Mononuclear cell (primary cell): ENCODE results near the gene WNT3. TPM values are rescaled to one million over a fixed set of nuclear protein-coding genes. Genes with fewer than 3 reads are reported as not detected.
"Not testable (repeated sequence)": the region's sequence is repeated elsewhere in the genome, so short reads cannot be mapped to it uniquely, and the experiment has no call there.

Source experiments
- H3K27me3 ChIP-seq: 2 replicates; pipeline ENCODE4 v1.6.0; 2011; ENCODE audit warnings: low read length, control low read depth; ENCODE audit not compliant: insufficient read depth
- H3K4me1 ChIP-seq: 2 replicates; pipeline ENCODE4 v1.5.1; 2011; ENCODE audit warnings: mild to moderate bottlenecking, low read length, control low read depth; ENCODE audit not compliant: insufficient read depth
- H3K4me3 ChIP-seq: 2 replicates; pipeline ENCODE4 v1.5.1; 2011; ENCODE audit warnings: mild to moderate bottlenecking, low read length, moderate library complexity
- H3K9me3 ChIP-seq: 2 replicates; pipeline ENCODE4 v1.5.1; 2011; ENCODE audit warnings: low read depth, mild to moderate bottlenecking, control low read depth, low read length
- total RNA-seq: library from RNA; depleted of rRNA; stranded (reverse); fragments of >200 nt; gene quantifications from one replicate; pipeline ENCODE4 v1.2.3, GENCODE V29; 2012

The WNT3 gene
- total RNA-seq, 1 donor: 0.10 TPM

GRCh38 chr17:46759141-46759540 is 59.4 kb downstream of the WNT3 start:
- Histone ChIP-seq H3K9me3 (no peaks in the 10 kb centered on the region), H3K4me3 (no peak overlapping the region), H3K27me3 (no peaks in the 10 kb centered on the region), H3K4me1 (no peaks in the 10 kb centered on the region)

DNA sequence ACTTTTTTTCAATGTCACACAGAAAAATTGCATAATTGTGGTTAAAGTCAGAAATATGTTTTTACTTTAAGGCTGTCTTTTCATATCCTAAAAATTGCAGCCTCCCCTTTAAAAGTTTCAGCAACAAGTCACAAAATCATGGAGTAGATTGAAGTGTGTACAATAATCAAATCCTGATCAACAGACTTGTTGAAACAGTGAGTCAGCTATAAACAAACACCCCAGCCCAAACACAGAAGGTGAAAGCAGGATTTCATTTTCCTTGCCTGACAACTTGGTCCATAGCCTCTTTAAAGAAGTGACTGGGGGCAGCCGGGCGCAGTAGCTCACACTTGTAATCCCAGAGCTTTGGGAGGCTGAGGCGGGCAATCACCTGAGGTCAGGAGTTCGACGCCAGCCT is 59.9 kb downstream of the WNT3 start:
- Histone ChIP-seq H3K4me1 (no peaks in the 10 kb centered on the region), H3K4me3 (no peak overlapping the region), H3K27me3 (no peaks in the 10 kb centered on the region), H3K9me3 (no peaks in the 10 kb centered on the region)

GRCh38 chr17:46757588-46757987 is 60.9 kb downstream of the WNT3 start:
- H3K4me3 ChIP-seq, H3K9me3 ChIP-seq, H3K4me1 ChIP-seq, H3K27me3 ChIP-seq: not testable (repeated sequence)

DNA sequence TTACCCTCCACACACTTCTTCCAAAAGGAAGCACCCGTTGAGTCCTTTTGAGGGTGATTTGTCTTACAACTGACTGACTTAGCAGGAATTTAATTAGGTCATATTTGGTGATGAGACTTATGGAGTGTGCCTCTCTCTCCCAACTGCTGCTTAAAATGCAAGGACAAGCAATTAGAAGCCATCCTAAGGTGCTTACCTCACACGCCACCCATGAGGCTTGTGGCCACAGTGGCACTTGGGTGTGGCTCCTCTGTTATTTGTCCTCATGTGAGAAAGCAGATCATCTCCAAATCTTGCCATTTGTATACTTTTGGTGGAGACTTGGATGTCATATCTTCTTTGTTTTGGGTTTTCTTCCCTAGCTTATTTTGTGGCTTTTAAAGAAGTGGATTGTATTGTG is 61.6 kb downstream of the WNT3 start:
- Histone ChIP-seq H3K4me3 (no peak overlapping the region), H3K4me1 (no peaks in the 10 kb centered on the region), H3K9me3 (no peaks in the 10 kb centered on the region), H3K27me3 (no peaks in the 10 kb centered on the region)

- Histone ChIP-seq H3K4me1 (no peaks in the 10 kb centered on the region), H3K27me3 (no peaks in the 10 kb centered on the region), H3K9me3 (no peaks in the 10 kb centered on the region), H3K4me3 (no peak overlapping the region)
Measured at GRCh38 chr17:46756081-46756735, 62.3 kb downstream of the WNT3 start.

DNA sequence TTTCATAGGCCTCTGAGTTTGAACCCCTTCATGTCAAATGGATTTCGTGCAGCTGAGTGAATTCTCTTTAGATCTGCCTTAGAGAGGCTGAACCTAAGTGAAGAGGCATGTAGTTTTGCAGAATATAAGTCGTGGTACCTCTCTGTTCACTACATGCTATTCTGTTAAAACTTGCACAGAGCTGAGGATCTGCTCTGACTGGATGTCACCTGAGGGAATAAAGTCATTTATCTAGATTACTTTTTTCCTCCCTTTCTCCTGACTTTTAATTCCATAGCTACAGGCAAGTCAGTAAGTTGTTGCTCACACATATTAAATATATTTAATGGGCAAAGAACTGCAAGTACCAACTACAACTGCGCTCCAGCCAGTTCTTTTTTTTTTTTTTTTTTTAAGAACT is 64.7 kb downstream of the WNT3 start:
- Histone ChIP-seq H3K4me1 (no peaks in the 10 kb centered on the region), H3K9me3 (no peaks in the 10 kb centered on the region), H3K4me3 (no peak overlapping the region), H3K27me3 (no peaks in the 10 kb centered on the region)

DNA sequence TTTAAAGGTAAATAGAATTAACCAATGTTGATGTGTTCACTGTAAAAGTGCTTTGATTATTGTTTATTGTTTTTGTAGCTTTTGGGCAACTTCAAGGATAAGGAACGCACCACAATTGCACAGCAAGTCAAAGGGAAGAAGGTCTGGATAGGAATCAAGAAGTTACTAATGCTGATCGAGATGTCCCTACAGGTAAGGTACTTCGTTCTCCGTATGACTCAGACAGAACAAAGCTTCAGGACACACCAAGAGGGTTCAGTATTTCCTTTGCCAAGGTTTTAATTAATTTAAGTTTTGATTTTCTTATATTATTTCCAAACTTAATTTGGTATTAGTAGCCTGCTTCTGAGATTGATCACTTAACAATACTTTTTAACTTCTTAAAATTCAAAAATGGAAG is 67.1 kb downstream of the WNT3 start:
- Histone ChIP-seq H3K4me3 (no peak overlapping the region), H3K9me3 (no peaks in the 10 kb centered on the region), H3K27me3 (no peaks in the 10 kb centered on the region), H3K4me1 (no peaks in the 10 kb centered on the region)

DNA sequence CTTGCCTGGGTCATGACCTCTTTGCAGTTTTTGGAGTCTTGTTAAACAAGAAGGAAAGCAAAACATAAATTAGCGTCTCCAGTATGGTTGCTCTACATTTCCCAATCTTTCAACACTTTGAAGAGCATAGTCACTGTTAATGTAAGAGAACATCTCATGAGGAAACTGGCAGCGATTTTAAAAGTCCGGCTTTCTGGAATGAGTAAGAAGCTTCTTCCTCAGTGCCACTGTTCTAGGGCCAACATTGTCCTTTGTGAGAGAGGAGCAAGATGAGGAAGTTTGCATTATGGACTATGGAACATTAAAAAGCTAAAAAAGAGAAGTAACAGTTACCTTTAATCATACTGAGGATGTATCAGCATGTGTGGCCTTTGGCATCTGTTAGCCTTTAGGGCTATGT is 73.1 kb downstream of the WNT3 start:
- no peaks in the 10 kb centered on the region for H3K9me3 ChIP-seq
- no peaks in the 10 kb centered on the region for H3K27me3 ChIP-seq
- H3K4me3 ChIP-seq: no peak overlapping the region
- H3K4me1 ChIP-seq: no peaks in the 10 kb centered on the region

DNA sequence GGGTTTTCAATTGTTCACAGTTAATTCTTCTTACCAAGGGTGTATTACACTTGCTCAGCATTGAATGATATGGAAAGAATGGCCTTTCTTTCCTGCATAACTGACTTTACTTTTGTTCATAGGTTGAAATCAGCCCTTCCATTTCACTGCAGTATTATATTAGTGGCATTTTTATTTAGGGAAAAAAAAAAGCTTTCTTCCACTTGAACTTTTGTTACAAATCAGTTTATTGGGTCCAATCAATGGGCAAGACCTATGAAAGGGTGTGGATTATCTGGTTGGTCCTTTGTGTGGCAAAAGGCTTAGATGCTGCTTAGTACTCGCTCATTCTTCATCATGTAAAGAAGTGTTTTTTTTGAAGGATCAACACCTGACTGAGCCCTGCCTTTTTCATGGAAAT is 74.1 kb downstream of the WNT3 start:
- Histone ChIP-seq H3K4me3 (no peak overlapping the region), H3K9me3 (no peaks in the 10 kb centered on the region), H3K4me1 (no peaks in the 10 kb centered on the region), H3K27me3 (no peaks in the 10 kb centered on the region)

GRCh38 chr17:46742565-46743270 is 75.8 kb downstream of the WNT3 start:
- Histone ChIP-seq H3K9me3 (no peaks in the 10 kb centered on the region), H3K4me1 (no peaks in the 10 kb centered on the region), H3K4me3 (no peak overlapping the region)

DNA sequence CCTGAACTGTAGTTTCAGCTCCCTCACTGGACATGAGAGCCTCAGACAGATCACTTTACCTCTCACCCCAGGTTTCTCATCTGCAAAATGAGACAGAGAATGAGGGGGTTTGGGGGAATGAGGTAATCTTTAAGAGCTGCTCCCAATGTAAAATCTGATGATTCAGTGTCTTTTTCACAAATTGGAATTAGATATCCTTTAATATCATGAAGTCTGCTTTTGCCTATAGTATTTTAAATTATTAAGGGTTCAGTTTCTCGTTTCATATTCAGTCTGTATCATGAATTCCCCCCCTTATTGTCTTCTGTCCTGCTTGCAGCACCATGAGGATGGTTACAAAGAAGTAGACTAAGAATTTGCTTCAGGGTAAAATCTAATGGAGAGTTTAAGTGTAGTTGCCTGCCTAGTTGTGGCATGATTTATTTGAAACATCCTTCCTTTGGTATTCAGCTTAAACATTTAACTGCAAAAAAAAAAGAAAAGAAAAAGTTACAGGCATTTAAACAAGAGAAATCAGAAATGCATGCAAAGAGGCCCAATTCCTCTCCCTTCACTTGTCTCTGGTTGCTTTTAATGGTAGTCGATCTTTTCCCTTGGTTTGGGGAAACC is 77.3 kb downstream of the WNT3 start:
- Histone ChIP-seq H3K9me3 (no peaks in the 10 kb centered on the region), H3K27me3 (no peaks in the 10 kb centered on the region), H3K4me1 (no peaks in the 10 kb centered on the region), H3K4me3 (no peak overlapping the region)

More at GRCh38 chr17:46742565-46743270, 75.8 kb downstream of the WNT3 start:
- no peaks in the 10 kb centered on the region for H3K27me3 ChIP-seq

DNA sequence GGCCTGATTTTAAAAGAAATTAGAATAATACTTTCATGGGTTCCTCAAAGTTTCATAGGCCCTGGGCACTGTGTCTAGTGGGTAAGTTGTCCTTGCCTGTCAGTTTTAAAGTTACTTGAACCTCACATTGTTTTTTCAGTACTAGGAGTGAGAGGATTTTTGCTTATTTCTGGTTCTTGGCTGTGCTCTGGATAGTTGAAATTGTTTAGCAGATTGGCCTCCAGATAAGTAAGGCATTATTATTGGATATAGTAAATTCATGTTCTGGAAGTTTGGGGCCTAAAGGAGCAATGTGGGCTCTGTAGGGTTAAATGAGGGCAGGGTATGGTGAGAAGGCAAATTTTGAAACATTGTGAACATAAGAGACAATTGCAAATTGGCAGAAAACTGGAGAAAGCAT is 78.5 kb downstream of the WNT3 start:
- peaks cover 5% of the 10 kb centered on the region for H3K4me1 ChIP-seq
- H3K4me3 ChIP-seq: no peak overlapping the region
- no peaks in the 10 kb centered on the region for H3K9me3 ChIP-seq

DNA sequence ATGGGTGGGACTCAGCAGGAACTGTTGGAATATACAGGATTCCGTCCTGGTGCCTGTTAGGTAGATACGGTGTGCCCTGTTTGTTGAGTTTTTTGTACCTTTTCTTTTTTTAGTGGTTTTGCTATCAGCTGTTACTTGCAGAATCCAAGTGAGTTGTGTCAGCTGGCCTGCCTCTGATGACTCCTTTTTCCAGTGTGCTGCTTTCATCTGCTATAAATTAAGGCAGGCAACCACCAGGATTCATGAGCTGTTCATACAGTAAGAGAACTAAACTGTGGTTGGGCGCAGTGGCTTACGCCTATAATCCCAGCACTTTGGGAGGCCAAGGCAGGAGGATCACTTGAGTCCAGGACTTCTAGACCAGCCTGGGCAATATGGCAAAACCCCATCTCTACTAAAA is 79.9 kb downstream of the WNT3 start:
- peaks cover 5% of the 10 kb centered on the region for H3K4me1 ChIP-seq

More for the DNA sequence above, 78.5 kb downstream of the WNT3 start:
- H3K27me3 ChIP-seq: no peaks in the 10 kb centered on the region

GRCh38 chr17:46737326-46737725 is 81.2 kb downstream of the WNT3 start:
- H3K27me3 ChIP-seq: no peaks in the 10 kb centered on the region
- peaks cover 5% of the 10 kb centered on the region for H3K4me1 ChIP-seq
- H3K4me3 ChIP-seq: no peak overlapping the region

More for the DNA sequence above, 79.9 kb downstream of the WNT3 start:
- H3K4me3 ChIP-seq: no peak overlapping the region
- no peaks in the 10 kb centered on the region for H3K9me3 ChIP-seq
- H3K27me3 ChIP-seq: no peaks in the 10 kb centered on the region

DNA sequence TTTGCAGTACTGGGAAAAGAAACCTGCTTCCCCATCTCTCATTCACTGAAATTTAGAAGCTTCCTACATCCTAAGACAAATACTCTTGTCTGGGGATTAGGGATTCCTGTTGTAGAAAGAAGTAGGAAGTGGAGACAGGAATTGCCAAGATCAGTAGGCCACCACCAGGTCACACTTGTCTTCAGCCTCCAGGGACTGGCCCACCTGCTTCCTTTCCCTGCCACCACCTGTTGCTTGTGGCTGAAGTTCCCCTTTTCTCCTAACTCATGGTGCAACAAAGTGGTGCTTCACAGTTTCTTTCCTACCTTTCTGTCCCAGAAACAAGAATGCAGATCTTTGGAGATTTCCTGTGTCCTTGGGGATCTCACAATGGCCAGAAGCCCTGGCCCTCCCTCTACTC is 82.4 kb downstream of the WNT3 start:
- Histone ChIP-seq H3K4me3 (no peak overlapping the region), H3K27me3 (no peaks in the 10 kb centered on the region), H3K9me3 (no peaks in the 10 kb centered on the region), H3K4me1 (peaks cover 5% of the 10 kb centered on the region)

More at GRCh38 chr17:46737326-46737725, 81.2 kb downstream of the WNT3 start:
- no peaks in the 10 kb centered on the region for H3K9me3 ChIP-seq
